SU-DHL-6 (cell line): ENCODE measurements around the gene COL18A1.

Source experiments
- H2AFZ ChIP-seq: fragments of 200-600 bp; sonication (generic); 2 replicates; pipeline ENCODE4 v1.6.1; 2014; ENCODE audit warnings: low read depth, mild to moderate bottlenecking, moderate library complexity, mixed read lengths, antibody characterized with exemption, low read length; ENCODE audit not compliant: severe bottlenecking
- H3F3A ChIP-seq: fragments of 200-600 bp; shearing (Covaris generic); 2 replicates; pipeline ENCODE4 v1.6.0; 2016; ENCODE audit warnings: antibody characterized with exemption, mild to moderate bottlenecking; ENCODE audit not compliant: insufficient read depth
- H3K27ac ChIP-seq: fragments of 200-600 bp; sonication (generic); 2 replicates; pipeline ENCODE4 v1.5.1; 2016; ENCODE audit warnings: low read depth, mild to moderate bottlenecking, low read length, moderate library complexity, mixed read lengths
- H3K27me3 ChIP-seq: fragments of 200-600 bp; sonication (generic), shearing (Covaris generic); 2 replicates; pipeline ENCODE4 v1.6.0; 2014; ENCODE audit warnings: mild to moderate bottlenecking, low read length
- H3K36me3 ChIP-seq: fragments of 200-600 bp; sonication (generic); 2 replicates; pipeline ENCODE4 v1.6.1; 2014; ENCODE audit warnings: mild to moderate bottlenecking, low read length, mixed read lengths
- H3K4me2 ChIP-seq: fragments of 300-600, 200-600 bp; shearing (Covaris generic), sonication (generic); 2 replicates; pipeline ENCODE4 v1.6.0; 2014; ENCODE audit warnings: low read length, low read depth, mild to moderate bottlenecking; ENCODE audit not compliant: poor library complexity, severe bottlenecking
- H3K4me3 ChIP-seq: fragments of 200-600 bp; sonication (generic); 2 replicates; pipeline ENCODE4 v1.5.1; 2014; ENCODE audit warnings: antibody characterized with exemption, low read length, mild to moderate bottlenecking, mixed read lengths; ENCODE audit not compliant: insufficient read depth, poor library complexity, severe bottlenecking
- H3K79me2 ChIP-seq: fragments of 200-600 bp; sonication (generic); 2 replicates; pipeline ENCODE4 v1.6.1; 2014; ENCODE audit warnings: mild to moderate bottlenecking, low read length, moderate library complexity; ENCODE audit not compliant: insufficient read depth
- H3K9ac ChIP-seq: fragments of 200-600 bp; sonication (generic); 2 replicates; pipeline ENCODE4 v1.7.0; 2014; ENCODE audit warnings: mild to moderate bottlenecking, low read length
- H3K9me2 ChIP-seq: fragments of 200-600 bp; sonication (generic); replicated peaks from 2 replicates; pipeline ENCODE4 v1.6.1; 2014; ENCODE audit warnings: low read length; ENCODE audit not compliant: insufficient read depth
- H3K9me3 ChIP-seq: fragments of 200-600 bp; sonication (generic); 2 replicates; pipeline ENCODE4 v1.6.1; 2014; ENCODE audit warnings: low read length, mixed read lengths; ENCODE audit not compliant: insufficient read depth
- H4K20me1 ChIP-seq: fragments of 200-600 bp; sonication (generic); 2 replicates; pipeline ENCODE4 v1.6.1; 2014; ENCODE audit warnings: low read depth, mild to moderate bottlenecking, antibody characterized with exemption, low read length, moderate library complexity, mixed read lengths
- EZH2phosphoT487 ChIP-seq: fragments of 200-600 bp; sonication (generic), shearing (Covaris generic); conservative IDR thresholded peaks from 2 replicates; pipeline ENCODE4 v1.6.1; 2018; ENCODE audit warnings: mild to moderate bottlenecking, antibody characterized with exemption, low read length, moderate library complexity, mixed read lengths
- TF ChIP-seq, protein P1 (sequence below): fragments of 200-600 bp; sonication (generic); IDR thresholded peaks from one replicate; pipeline ENCODE4 v1.5.1; 2017; ENCODE audit warnings: antibody characterized with exemption, mild to moderate bottlenecking, low read length, moderate library complexity; ENCODE audit not compliant: insufficient read depth, poor library complexity, severe bottlenecking

COL18A1 gene

GRCh38 chr21:45531393-45532215 lies 126.6 kb downstream of the COL18A1 start:
- no peaks in the 10 kb centered on the region for H3F3A ChIP-seq
- peaks cover 4% of the 10 kb centered on the region; the same call in 1 of the 2 replicates for H3K36me3 ChIP-seq
- no peak overlapping the region for H3K4me2 ChIP-seq
- H3K27ac ChIP-seq = no peak overlapping the region
- H3K4me3 ChIP-seq = no peak overlapping the region
- TF ChIP-seq, protein P1, sequence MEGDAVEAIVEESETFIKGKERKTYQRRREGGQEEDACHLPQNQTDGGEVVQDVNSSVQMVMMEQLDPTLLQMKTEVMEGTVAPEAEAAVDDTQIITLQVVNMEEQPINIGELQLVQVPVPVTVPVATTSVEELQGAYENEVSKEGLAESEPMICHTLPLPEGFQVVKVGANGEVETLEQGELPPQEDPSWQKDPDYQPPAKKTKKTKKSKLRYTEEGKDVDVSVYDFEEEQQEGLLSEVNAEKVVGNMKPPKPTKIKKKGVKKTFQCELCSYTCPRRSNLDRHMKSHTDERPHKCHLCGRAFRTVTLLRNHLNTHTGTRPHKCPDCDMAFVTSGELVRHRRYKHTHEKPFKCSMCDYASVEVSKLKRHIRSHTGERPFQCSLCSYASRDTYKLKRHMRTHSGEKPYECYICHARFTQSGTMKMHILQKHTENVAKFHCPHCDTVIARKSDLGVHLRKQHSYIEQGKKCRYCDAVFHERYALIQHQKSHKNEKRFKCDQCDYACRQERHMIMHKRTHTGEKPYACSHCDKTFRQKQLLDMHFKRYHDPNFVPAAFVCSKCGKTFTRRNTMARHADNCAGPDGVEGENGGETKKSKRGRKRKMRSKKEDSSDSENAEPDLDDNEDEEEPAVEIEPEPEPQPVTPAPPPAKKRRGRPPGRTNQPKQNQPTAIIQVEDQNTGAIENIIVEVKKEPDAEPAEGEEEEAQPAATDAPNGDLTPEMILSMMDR = no peak
- no peak for TF ChIP-seq EZH2phosphoT487
- no peak overlapping the region for H3K9ac ChIP-seq
- no peaks in the 10 kb centered on the region for H3K9me3 ChIP-seq
- peaks cover 30% of the 10 kb centered on the region; the same call in 1 of the 2 replicates for H3K79me2 ChIP-seq
- no peak overlapping the region for H2AFZ ChIP-seq
- H4K20me1 ChIP-seq = no peaks in the 10 kb centered on the region; the same call in 1 of the 2 replicates
- H3K27me3 ChIP-seq = no peaks in the 10 kb centered on the region
- H3K9me2 ChIP-seq = no peaks in the 10 kb centered on the region

DNA sequence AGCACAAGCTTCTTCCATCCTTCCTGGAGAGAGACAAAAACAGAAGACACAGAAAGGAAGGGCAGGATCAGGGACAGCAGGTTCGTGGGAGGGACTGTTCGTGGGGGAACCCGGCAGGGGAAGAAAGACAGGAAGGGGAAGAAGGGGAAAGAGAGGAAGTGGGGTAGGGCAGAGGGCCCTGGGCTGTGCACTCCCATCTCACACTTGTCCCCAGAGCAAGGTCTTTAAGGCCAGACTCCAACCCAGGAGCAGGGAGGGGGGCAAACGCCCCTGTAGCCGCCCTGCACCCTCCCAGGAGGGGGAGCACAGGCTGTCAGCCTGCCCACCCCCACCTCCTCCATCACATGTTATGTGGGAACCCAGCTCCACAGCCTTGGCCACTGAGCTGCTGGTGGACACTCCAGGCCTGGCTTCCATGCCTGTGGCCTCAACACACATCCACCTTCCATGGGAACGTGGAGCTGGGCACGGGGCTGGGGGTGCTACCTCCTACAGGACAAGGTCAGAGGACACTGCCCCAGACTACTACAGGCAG lies 127.9 kb downstream of the COL18A1 start:
- Histone ChIP-seq H3K27ac (no peak overlapping the region), H3K9me2 (no peaks in the 10 kb centered on the region), H3K4me3 (no peak overlapping the region), H3F3A (no peaks in the 10 kb centered on the region), H2AFZ (no peak overlapping the region), H3K9me3 (no peaks in the 10 kb centered on the region), H3K36me3 (peaks cover 4% of the 10 kb centered on the region; the same call in 1 of the 2 replicates), H3K79me2 (peaks cover 37% of the 10 kb centered on the region), H3K4me2 (no peak overlapping the region), H4K20me1 (no peaks in the 10 kb centered on the region; the same call in 1 of the 2 replicates), H3K9ac (no peak overlapping the region), H3K27me3 (no peaks in the 10 kb centered on the region)
- TF ChIP-seq EZH2phosphoT487 = no peak
- TF ChIP-seq, protein P1 = no peak

GRCh38 chr21:45533361-45533845 lies 128.4 kb downstream of the COL18A1 start:
- Histone ChIP-seq H4K20me1 (no peaks in the 10 kb centered on the region; the same call in 1 of the 2 replicates), H3K9ac (no peak overlapping the region), H2AFZ (no peak overlapping the region), H3K27ac (no peak overlapping the region), H3K4me3 (no peak overlapping the region), H3K36me3 (peaks cover 4% of the 10 kb centered on the region; the same call in 1 of the 2 replicates), H3K9me3 (no peaks in the 10 kb centered on the region), H3F3A (no peaks in the 10 kb centered on the region), H3K27me3 (no peaks in the 10 kb centered on the region), H3K79me2 (peaks cover 42% of the 10 kb centered on the region), H3K4me2 (no peak overlapping the region), H3K9me2 (no peaks in the 10 kb centered on the region)
- TF ChIP-seq, protein P1 = no peak
- no peak for TF ChIP-seq EZH2phosphoT487
